Esophagus muscularis mucosa (tissue), 3 donors: ENCODE data around the gene KRT74.

Source experiments
- CTCF ChIP-seq, 3 experiments: fragments of 200-600 bp in 2 of 3; fragments of 450-650 bp in 1 of 3; sonication (generic) in 2 of 3; IDR thresholded peaks; one replicate each; pipeline ENCODE4 v1.5.1; 2017 to 2019; ENCODE audit warnings: antibody characterized with exemption in 3 of 3, mild to moderate bottlenecking in 2 of 3, moderate library complexity in 1 of 3
- POLR2AphosphoS5 ChIP-seq, 2 donors: sonication (generic); formaldehyde crosslinking; IDR thresholded peaks; one replicate each; pipeline ENCODE4 v1.6.1; 2017; ENCODE audit warnings: antibody characterized with exemption in 2 of 2

- TF ChIP-seq POLR2AphosphoS5 (IDR thresholded peaks at IDR 0.05), result no peak
- TF ChIP-seq CTCF (IDR thresholded peaks at IDR 0.05), result no peak
These were observed 28.0 kb upstream of the KRT74 start for GRCh38 chr12:52601671-52602070.
